Left renal pelvis (tissue), 4 donors: ENCODE measurements around the gene MYOF. TPM values are rescaled to one million over a fixed set of nuclear protein-coding genes. Genes with fewer than 3 reads are reported as not detected.
"Not testable (repeated sequence)": the region's sequence is repeated elsewhere in the genome, so short reads cannot be mapped to it uniquely, and the experiment has no call there.

Experiments used
- DNase-seq, 4 donors: peaks; one replicate each; pipeline ENCODE4 v3.0.0-alpha.2; 2013; ENCODE audit warnings: low read depth in 4 of 4, low spot score in 3 of 4
- polyA plus RNA-seq, 4 donors: library from polyadenylated mRNA; unstranded; fragments of 120-200 nt; gene quantifications; one replicate each; pipeline ENCODE4 v1.2.1, GENCODE V29; 2013; ENCODE audit not compliant: insufficient read length in 4 of 4

Gene MYOF
- polyA plus RNA-seq, 4 donors, result 31.7 to 45.8 (median 36.8) TPM

- no peak for DNase-seq
Measured at GRCh38 chr10:93368210-93368609, 113.9 kb downstream of the MYOF start.

GRCh38 chr10:93367664-93368063 is 114.5 kb downstream of the MYOF start:
- DNase-seq, result no peak

GRCh38 chr10:93364966-93365365 is 117.2 kb downstream of the MYOF start:
- DNase-seq, result no peak

- DNase-seq, result no peak
Measured at GRCh38 chr10:93363891-93364648, 118.1 kb downstream of the MYOF start.

DNA sequence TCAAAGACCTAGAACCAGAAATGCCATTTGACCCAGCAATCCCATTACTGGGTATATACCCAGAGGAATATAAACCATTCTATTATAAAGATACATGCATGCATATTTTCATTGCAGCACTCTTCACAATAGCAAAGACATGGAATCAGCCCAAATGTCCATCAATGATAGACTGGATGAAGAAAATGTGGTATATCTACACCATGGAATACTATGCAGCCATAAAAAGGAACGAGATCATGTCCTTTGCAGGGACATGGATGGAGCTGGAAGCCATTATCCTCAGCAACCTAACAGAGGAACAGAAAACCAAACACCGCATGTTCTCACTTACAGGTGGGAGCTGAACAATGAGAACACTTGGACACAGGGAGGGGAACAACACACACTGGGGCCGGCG is 123.7 kb downstream of the MYOF start:
- DNase-seq, result not testable (repeated sequence)

DNA sequence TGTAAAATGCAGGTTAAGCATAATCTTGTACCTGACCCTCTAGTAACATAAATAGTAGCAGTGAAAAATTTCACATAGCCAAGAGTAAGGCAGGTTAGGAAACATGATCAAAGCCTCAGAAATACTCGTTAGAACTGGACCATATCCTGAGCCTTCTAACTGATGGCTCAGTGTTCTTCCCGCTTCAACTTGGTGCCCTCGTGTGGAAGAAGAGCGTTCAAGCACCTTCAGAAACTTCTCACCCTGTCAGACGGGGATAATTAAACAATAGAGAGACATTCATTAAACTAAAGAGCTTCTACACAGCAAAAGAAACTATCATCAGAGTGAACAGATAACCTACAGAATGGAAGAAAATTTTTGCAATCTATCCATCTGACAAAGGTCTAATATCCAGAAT is 124.5 kb downstream of the MYOF start:
- no peak for DNase-seq

- no peak for DNase-seq
Measured at GRCh38 chr10:93356516-93356915, 125.6 kb downstream of the MYOF start.

- DNase-seq, result peak in 1 of 4 donors; percentile 42
Measured at GRCh38 chr10:93352638-93353383, 129.3 kb downstream of the MYOF start.

- DNase-seq, result no peak
Measured at GRCh38 chr10:93346694-93347093, 135.4 kb downstream of the MYOF start.

- DNase-seq, result no peak
Measured at GRCh38 chr10:93346108-93346507, 136.0 kb downstream of the MYOF start.

DNA sequence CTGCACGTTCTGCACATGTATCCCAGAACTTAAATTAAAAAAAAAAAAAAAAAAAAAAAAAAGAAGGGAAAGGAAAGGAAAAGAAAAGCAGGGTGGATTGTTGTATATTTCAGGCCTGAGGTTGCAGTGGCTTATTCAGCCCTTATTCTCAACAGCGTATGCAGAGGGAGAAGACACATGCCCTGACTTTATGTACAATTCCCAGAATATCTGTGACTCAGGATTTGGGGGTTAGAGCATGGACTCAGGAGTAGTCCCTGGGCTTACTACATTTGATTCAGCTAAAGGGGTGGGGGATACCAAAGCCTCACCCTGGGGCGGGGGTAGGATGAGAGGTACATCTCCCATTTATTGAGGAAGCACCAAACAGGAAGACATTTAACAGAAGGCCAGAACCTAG is 137.4 kb downstream of the MYOF start:
- no peak for DNase-seq

DNA sequence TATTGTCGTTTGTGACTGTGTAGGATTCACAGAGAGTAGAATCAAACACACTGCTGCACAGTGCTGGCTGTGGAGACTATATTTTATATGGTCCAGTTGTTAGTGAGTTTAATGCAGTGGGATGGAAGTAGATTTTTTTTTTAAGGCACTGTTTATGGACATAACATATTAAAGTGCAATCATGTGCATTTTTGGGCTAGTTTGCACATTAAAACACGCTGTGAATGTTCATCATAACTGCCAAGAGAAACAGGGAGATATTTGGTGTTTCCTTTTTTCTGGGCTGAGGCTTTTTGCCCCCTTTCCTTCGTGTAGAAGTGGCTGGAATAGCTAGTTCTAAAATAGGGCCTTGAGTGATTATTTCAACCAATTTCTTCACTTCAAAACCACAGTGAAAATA is 139.2 kb downstream of the MYOF start:
- no peak for DNase-seq

- DNase-seq, result no peak
Measured at GRCh38 chr10:93342366-93342765, 139.8 kb downstream of the MYOF start.

- DNase-seq, result no peak
Measured at GRCh38 chr10:93337309-93337721, 144.8 kb downstream of the MYOF start.

DNA sequence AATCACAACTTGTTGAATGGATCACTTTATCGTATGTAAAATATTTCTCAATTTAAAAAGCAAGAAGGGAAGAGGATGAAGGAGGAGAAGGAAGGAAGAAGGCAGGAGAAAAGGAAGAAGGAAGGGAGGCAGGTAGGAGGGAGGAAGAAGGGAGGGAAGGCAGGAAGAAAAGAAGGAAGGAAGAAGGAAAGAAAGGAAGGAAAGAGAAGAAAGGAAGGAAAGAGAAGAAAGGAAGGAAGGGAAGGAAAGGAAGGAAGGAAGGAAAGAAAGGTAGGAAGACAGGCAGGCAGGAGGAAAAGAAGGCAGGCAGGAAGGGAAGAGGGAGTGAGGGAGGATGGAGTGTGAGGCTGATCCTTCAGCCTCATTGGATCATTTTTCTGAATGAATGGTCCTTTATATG is 145.5 kb downstream of the MYOF start:
- DNase-seq, result no peak

- no peak for DNase-seq
Measured at GRCh38 chr10:93336110-93336509, 146.0 kb downstream of the MYOF start.

- no peak for DNase-seq
Measured at GRCh38 chr10:93334901-93335327, 147.2 kb downstream of the MYOF start.

GRCh38 chr10:93334181-93334580 is 148.0 kb downstream of the MYOF start:
- DNase-seq, result no peak

DNA sequence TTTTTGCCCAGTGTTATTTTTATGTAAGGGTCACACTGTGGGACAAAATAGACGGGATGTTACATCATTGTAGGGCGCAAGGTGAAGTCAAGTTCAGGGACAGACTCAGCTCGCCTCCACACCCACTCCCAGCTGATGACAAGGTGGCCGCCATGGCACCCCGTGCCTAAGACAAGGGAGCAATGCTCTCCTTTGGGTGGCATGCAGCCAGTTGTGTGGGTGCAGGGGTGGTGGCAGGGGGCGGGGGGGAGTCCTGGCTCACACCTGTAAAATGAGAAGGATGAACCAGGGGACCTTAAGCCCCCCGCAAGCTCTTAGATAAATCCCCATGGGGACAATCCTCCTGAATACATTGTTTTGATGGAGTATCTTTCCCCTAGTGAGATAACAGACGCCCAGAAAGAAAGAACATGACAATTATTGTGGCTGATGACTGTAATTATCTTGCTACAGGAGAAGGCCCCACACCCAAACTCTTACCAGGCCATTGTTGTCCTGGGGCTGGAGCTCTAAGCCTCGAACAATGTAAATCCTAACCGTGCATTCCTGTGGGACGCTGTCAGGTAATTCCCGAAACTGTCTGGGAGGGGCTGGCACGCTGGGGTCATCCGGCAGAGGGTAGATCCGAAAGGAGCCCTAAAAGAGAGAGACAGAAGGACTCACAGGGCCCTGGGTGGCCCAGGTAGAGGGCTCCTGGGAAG is 148.7 kb downstream of the MYOF start:
- no peak for DNase-seq

DNA sequence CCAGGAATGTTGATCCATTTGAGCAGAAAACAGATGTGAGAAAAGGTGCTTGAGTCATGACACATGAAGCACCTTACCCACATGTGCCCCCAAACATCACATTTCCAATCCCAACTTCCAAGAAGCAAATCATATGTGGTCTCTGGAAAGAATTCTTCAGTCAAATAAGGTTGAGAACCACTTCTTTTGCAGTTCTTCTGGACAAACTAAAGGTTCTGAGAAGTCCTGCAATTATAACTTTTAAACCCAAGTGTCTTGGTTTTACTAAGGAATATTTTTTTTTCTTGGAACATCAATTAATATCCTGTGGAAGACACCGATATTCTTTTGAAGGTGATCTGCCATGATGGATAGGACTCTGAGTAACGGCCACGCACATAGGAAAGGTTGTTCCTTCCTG is 151.3 kb downstream of the MYOF start:
- no peak for DNase-seq

GRCh38 chr10:93319896-93320295 is 162.2 kb downstream of the MYOF start:
- DNase-seq, result peak; percentile 12 to 31 (median 20)
